ENCODE measurements around the gene ANTXR1.

The ANTXR1 gene

DNA sequence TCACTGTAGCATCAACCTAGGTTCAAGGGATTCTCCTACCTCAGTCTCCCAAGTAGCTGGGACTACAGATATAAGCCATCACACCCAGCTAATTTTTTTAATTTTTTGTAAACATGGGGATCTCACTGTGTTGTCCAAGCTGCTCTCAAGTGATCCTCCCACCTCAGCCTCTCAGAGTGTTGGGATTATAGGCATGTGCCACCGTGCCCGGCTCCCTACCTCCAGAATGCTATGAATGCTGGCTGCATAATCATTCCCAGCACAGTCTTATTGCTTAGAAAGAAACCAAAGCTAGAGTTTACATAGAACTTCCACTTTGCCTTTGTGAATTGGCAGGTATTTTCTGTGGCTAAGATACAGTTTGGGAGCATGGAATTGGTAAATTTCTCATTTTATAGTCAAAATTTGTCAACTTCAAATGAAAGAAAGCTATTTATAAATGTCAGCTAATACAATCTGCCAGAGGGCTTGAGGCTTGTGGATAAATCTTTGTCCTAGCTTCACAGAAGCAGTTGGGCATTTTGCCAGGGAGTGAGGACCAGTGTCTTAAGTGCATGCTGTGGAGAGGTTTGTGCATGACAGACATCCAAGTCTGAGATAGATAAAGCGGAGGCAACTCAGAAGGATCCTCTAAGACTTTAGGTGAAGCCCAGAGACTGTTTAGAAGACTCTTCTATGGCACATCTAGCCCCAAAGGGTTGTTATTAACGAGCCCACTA lies 175.4 kb downstream of the ANTXR1 start:
- DNase-seq = no peak

- no peak for DNase-seq
Observed at GRCh38 chr2:69190743-69191404, 177.9 kb downstream of the ANTXR1 start.

DNA sequence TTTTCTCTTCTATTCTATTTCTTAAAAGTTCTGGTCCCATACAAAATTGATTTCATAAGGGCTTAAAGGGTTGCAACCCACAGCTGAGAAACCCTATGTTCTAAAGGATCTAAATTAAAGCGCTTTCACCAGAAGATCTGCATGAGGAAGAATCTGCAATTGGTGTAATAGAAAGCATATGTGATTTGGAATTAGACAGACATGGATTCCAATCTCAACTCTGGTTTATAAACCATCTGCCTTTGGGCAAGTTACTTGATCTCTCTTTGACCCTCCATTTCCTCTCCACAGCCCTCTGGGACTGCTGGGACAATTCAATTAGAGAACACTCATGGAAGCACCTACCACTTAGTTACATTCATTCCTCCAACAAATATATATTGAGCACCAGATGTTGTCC lies 178.7 kb downstream of the ANTXR1 start:
- no peak for DNase-seq

- DNase-seq = no peak
Observed at GRCh38 chr2:69192176-69192945, 179.4 kb downstream of the ANTXR1 start.

- DNase-seq = no peak
Observed at GRCh38 chr2:69195706-69196105, 182.7 kb downstream of the ANTXR1 start.

GRCh38 chr2:69196327-69197117 lies 183.5 kb downstream of the ANTXR1 start:
- no peak for DNase-seq

GRCh38 chr2:69200107-69200520 lies 187.1 kb downstream of the ANTXR1 start:
- no peak for DNase-seq

DNA sequence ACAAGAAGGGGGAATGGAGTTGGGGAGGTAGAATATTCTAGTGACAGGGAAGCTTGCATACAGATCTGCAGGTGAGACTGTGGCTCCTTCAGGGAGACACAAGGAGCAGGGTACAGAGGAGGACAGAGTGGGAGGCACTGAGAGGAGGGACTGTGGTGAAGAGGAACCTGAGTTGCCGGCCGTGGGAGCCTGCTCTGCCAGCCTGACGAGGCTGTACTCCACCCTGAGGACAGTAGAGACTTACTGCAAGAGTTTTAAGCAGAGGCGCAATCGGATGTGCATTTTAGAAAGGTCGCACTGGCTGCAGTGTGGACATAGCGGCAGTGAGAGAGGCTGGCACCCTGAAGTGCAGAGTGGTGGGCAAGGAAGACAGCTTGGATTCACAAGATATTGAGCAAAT lies 188.3 kb downstream of the ANTXR1 start:
- DNase-seq = no peak

GRCh38 chr2:69202327-69202726 lies 189.3 kb downstream of the ANTXR1 start:
- no peak for DNase-seq

GRCh38 chr2:69203166-69203985 lies 190.4 kb downstream of the ANTXR1 start:
- DNase-seq = no peak

DNA sequence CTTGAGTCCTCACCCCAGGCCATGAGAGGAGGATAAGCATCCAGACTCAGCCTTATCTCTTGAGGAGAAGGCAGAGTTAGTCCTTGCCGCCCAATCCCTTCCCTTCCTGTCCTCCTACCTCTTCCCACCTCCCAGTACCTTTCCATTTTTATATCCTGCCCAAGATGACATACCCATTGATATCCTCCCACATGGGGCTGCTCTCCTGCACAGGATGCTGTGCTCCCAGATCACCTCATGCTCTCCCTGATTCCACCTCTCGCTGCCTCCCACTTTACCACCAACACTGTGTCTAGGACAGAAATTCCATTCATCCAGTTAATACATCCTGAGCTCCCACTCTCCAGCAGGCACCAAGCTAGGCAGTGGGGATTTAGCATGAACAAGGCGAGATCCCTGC lies 191.7 kb downstream of the ANTXR1 start:
- no peak for DNase-seq

- no peak for DNase-seq
Observed at GRCh38 chr2:69205076-69205475, 192.1 kb downstream of the ANTXR1 start.

- DNase-seq = no peak
Observed at GRCh38 chr2:69205491-69205890, 192.5 kb downstream of the ANTXR1 start.

GRCh38 chr2:69208023-69208595 lies 195.1 kb downstream of the ANTXR1 start:
- DNase-seq = no peak

DNA sequence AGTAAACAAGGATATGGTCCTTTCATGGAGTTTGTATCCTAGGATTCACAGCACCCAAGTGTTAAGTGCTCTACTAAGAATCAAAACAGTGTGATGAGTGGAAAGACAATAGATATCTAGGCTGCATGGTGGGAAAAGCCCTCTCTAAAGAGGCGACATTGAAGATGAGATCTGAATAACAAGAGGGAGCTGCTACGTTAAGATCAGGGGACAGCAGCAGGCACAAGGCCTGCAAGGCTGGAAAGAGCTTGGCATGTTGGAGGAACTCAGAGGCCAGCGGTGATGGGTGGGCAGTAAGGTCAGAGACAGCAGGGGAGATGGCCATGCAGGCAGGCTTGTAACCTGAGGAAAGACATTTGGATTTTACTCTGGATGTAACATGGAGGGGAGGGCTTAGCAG lies 196.5 kb downstream of the ANTXR1 start:
- DNase-seq = no peak

GRCh38 chr2:69210385-69210784 lies 197.4 kb downstream of the ANTXR1 start:
- no peak for DNase-seq

- no peak for DNase-seq
Observed at GRCh38 chr2:69211048-69211447, 198.1 kb downstream of the ANTXR1 start.

- DNase-seq = no peak
Observed at GRCh38 chr2:69211686-69212085, 198.7 kb downstream of the ANTXR1 start.

- no peak for DNase-seq
Observed at GRCh38 chr2:69212238-69213028, 199.5 kb downstream of the ANTXR1 start.

DNA sequence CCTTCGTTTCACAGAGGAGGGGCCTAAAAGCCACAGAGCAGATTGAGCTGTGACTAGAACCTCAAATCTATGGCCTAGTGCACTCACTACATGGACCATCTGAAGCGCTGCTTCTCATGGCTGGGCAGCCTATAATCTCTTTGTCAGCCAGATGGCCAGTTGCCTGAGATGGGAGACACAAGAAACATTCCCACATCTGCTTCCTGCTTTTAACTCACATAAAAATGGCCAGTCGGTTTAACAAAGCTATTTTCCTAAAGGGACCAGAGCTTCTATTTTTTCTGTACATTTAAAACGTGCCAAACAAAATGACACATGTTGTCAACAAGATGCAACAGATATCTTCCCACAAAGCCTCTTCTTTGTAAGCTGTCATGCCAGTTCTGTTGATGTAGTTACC lies 200.2 kb downstream of the ANTXR1 start:
- no peak for DNase-seq

GRCh38 chr2:69213782-69214181 lies 200.8 kb downstream of the ANTXR1 start:
- DNase-seq = no peak

Measured in CD4-positive, alpha-beta T cell treated with Interleukin-21 for 1 hour (primary cell).